Transverse colon (tissue), 4 donors: Measurements from ENCODE around the gene DHX58. TPM values are rescaled to one million over a fixed set of nuclear protein-coding genes. Genes with fewer than 3 reads are reported as not detected.
A peak's percentile ranks its signal among the peaks of the same experiment; 100 is the strongest.

ENCODE experiments used
- DNase-seq: peaks from one replicate; pipeline ENCODE4 v3.0.0-alpha.2; 2019
- H3K27ac ChIP-seq, 4 donors: fragments of 200-600 bp; sonication (generic); 2 replicates each; pipeline ENCODE4 v1.5.1; 2016 to 2018; ENCODE audit warnings: inconsistent platforms in 4 of 4
- H3K27me3 ChIP-seq: fragments of 200-600 bp; sonication (generic); 2 replicates; pipeline ENCODE4 v1.5.1; 2017; ENCODE audit warnings: inconsistent platforms
- H3K36me3 ChIP-seq, 4 donors: fragments of 200-600 bp; sonication (generic); 2 replicates each; pipeline ENCODE4 v1.5.1; 2017 to 2019; ENCODE audit warnings: inconsistent platforms in 4 of 4
- H3K4me1 ChIP-seq, 4 donors: fragments of 200-600 bp; sonication (generic); 2 replicates each; pipeline ENCODE4 v1.5.1; 2017 to 2020; ENCODE audit warnings: inconsistent platforms in 4 of 4
- H3K4me3 ChIP-seq, 4 donors: fragments of 200-600 bp; sonication (generic); 1 replicate in 1 of 4; 2 replicates in 3 of 4; pipeline versions ENCODE4 v1.5.1 to v1.6.1; 2017 to 2019; ENCODE audit warnings: inconsistent platforms in 4 of 4
- H3K9me3 ChIP-seq, 2 donors: fragments of 200-600 bp; sonication (generic); 2 replicates each; pipeline ENCODE4 v1.5.1; 2017 to 2019; ENCODE audit warnings: inconsistent platforms in 2 of 2
- CTCF ChIP-seq, 5 experiments: fragments of 200-600 bp in 3 of 5; fragments of 450-650 bp in 2 of 5; sonication (generic) in 3 of 5; IDR thresholded peaks; 1 replicate in 2 of 5; 2 replicates in 3 of 5; pipeline ENCODE4 v1.5.1; 2016 to 2017; ENCODE audit warnings: antibody characterized with exemption in 5 of 5, inconsistent platforms in 3 of 5, mild to moderate bottlenecking in 2 of 5, moderate library complexity in 1 of 5
- EP300 ChIP-seq: sonication (generic); formaldehyde crosslinking; IDR thresholded peaks from one replicate; pipeline ENCODE4 v1.6.1; 2017; ENCODE audit warnings: antibody characterized with exemption, low read depth
- POLR2A ChIP-seq: fragments of 450-650 bp; IDR thresholded peaks from one replicate; pipeline ENCODE4 v1.6.1; 2016; ENCODE audit warnings: antibody characterized with exemption, mild to moderate bottlenecking, moderate library complexity
- POLR2AphosphoS5 ChIP-seq, 3 donors: sonication (generic); formaldehyde crosslinking; IDR thresholded peaks; one replicate each; pipeline ENCODE4 v1.6.1; 2016; ENCODE audit warnings: antibody characterized with exemption in 3 of 3
- WGBS, 2 donors: methylation state at CpG; one replicate each; pipeline ENCODE4 v1.1.5; 2018; ENCODE audit warnings: low coverage in 1 of 2; 5-methylcytosine and 5-hydroxymethylcytosine counted together
- in situ Hi-C, 4 donors: fragments of 200-750 bp; cut with MboI; loops; one replicate each; pipeline versions ENCODE4 v1.15.0 to v1.15.1; 2017; ENCODE audit warnings: low sequenced_read_pairs in 3 of 4, low pct_ligation_motif_present in 1 of 4, low pct_unique_long_range_greater_than_20kb in 1 of 4
- intact Hi-C: fragments of 100-400 bp; cut with DNase I; formaldehyde crosslinking; loops from one replicate; pipeline ENCODE4 v1.15.1; 2023; ENCODE audit warnings: low total_unique reads
- total RNA-seq, 4 donors: library from RNA; depleted of rRNA; stranded (reverse); fragments of >200 nt; gene quantifications; one replicate each; pipeline ENCODE4 v1.1.0, GENCODE V29; 2016

Gene DHX58
- total RNA-seq, 4 donors from 2014 or later, result 4.6 to 14.6 (median 12.8) TPM

- Histone ChIP-seq H3K4me3 (peak overlapping the region; percentile 40 to 65 (median 45)), H3K4me1 (peaks cover 17 to 28% (median 21%) of the 10 kb centered on the region in 4 donors), H3K36me3 (no peaks in the 10 kb centered on the region), H3K27ac (peak overlapping the region; percentile 93 to 98 (median 94)), H3K9me3 (no peaks in the 10 kb centered on the region), H3K27me3 (no peaks in the 10 kb centered on the region)
- WGBS, 2 donors, result 6% methylated on average over 12 of the region's 12 CpGs; no CpG with 5 or more reads in 1 of the 2 donors
- in situ Hi-C loops, result loop anchor here in 2 of 4 donors (5.0 to 10.0 kb wide), 2 partner anchors 90 to 147 kb away; partner anchors contain the start of genes CNP (in 2 of the 2) and NKIRAS2 (in 1 of the 2)
- DNase-seq, result peak; percentile 57
- TF ChIP-seq POLR2AphosphoS5 (IDR thresholded peaks at IDR 0.05), result no peak
- no peak for TF ChIP-seq POLR2A
- TF ChIP-seq CTCF (IDR thresholded peaks at IDR 0.05), result no peak
- TF ChIP-seq EP300, result no peak
- intact Hi-C loops, result loop anchor here (5.0 kb wide), 1 partner anchor 85 kb away; no protein-coding TSS in a partner anchor
These were observed 503 bp downstream of the DHX58 start for GRCh38 chr17:42111871-42112551.

- H3K4me1 ChIP-seq, result peaks cover 17 to 28% (median 21%) of the 10 kb centered on the region in 4 donors
- DNase-seq, result no peak
- intact Hi-C loops, result loop anchor here (5.0 kb wide), 1 partner anchor 84 kb away; no protein-coding TSS in a partner anchor
These were observed 1.3 kb downstream of the DHX58 start for GRCh38 chr17:42111265-42111636.

GRCh38 chr17:42110301-42111264, 1.9 kb downstream of the DHX58 start:
- no peaks in the 10 kb centered on the region for H3K36me3 ChIP-seq
- 84 to 89% methylated on average over 6 to 18 of the region's 18 CpGs for WGBS, 2 donors
- intact Hi-C loops, result loop anchor here (5.0 kb wide), 1 partner anchor 83 kb away; no protein-coding TSS in a partner anchor

More at GRCh38 chr17:42111265-42111636, 1.3 kb downstream of the DHX58 start:
- Histone ChIP-seq H3K27ac (peak overlapping the region; percentile 93 to 98 (median 94)), H3K9me3 (no peaks in the 10 kb centered on the region), H3K36me3 (no peaks in the 10 kb centered on the region), H3K4me3 (no peak overlapping the region), H3K27me3 (no peaks in the 10 kb centered on the region)
- in situ Hi-C loops, result loop anchor here in 2 of 4 donors (5.0 to 10.0 kb wide), 2 partner anchors 89 to 146 kb away; partner anchors contain the start of genes CNP (in 2 of the 2) and NKIRAS2 (in 1 of the 2)
- no peak for TF ChIP-seq POLR2AphosphoS5 (IDR thresholded peaks at IDR 0.05)
- no peak for TF ChIP-seq POLR2A
- no peak for TF ChIP-seq CTCF (IDR thresholded peaks at IDR 0.05)
- TF ChIP-seq EP300, result no peak
- WGBS, 2 donors, result 90% methylated on average over 11 of the region's 11 CpGs; no CpG with 5 or more reads in 1 of the 2 donors

More at GRCh38 chr17:42110301-42111264, 1.9 kb downstream of the DHX58 start:
- Histone ChIP-seq H3K27me3 (no peaks in the 10 kb centered on the region), H3K4me1 (peaks cover 17 to 28% (median 21%) of the 10 kb centered on the region in 4 donors), H3K9me3 (no peaks in the 10 kb centered on the region), H3K27ac (peak overlapping the region; percentile 93 to 98 (median 94)), H3K4me3 (no peak overlapping the region)
- in situ Hi-C loops, result loop anchor here in 2 of 4 donors (5.0 to 10.0 kb wide), 2 partner anchors 88 to 146 kb away; partner anchors contain the start of genes CNP (in 2 of the 2) and NKIRAS2 (in 1 of the 2)
- no peak for TF ChIP-seq CTCF (IDR thresholded peaks at IDR 0.05)
- no peak for TF ChIP-seq POLR2A
- TF ChIP-seq EP300, result no peak
- no peak for TF ChIP-seq POLR2AphosphoS5 (IDR thresholded peaks at IDR 0.05)
- no peak for DNase-seq
